GM12801 (cell line): ENCODE results near the gene GLRA3.

Source experiments
- CTCF ChIP-seq: IDR thresholded peaks from one replicate; pipeline ENCODE4 v1.5.1; 2011; ENCODE audit warnings: control low read depth; ENCODE audit not compliant: insufficient read length; ENCODE audit errors: extremely low read depth

GLRA3 gene

DNA sequence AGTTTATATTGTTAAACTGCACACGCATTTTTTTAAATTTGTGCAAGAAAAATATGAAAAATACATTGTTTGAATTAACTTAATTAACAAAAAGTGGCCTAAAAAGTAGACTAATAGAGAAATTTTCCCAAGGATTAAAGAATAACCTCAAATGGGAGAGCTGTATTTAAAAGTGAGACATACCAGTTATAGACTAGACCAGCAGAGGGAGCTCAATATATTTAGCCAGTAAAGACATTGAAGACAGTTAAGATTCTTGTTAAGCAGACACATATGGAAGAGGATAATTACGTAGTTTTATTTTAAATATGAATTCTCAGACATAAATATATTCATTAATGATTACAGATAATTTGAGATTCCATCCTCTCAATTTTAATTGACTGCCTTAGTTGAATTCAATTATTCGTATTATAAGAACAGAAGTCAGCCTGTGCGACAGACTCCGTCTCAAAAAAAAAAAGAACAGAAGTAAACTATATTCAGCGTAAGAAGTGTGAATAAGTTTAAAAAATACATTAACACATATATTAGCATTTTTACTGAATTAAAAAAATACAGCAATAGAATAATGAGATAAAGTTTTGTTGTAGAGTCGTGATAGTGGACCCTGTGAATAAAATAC, 64.8 kb downstream of the GLRA3 start:
- peak; percentile 36 for TF ChIP-seq CTCF

GRCh38 chr4:174763454-174764104, 65.5 kb downstream of the GLRA3 start:
- TF ChIP-seq CTCF = no peak

DNA sequence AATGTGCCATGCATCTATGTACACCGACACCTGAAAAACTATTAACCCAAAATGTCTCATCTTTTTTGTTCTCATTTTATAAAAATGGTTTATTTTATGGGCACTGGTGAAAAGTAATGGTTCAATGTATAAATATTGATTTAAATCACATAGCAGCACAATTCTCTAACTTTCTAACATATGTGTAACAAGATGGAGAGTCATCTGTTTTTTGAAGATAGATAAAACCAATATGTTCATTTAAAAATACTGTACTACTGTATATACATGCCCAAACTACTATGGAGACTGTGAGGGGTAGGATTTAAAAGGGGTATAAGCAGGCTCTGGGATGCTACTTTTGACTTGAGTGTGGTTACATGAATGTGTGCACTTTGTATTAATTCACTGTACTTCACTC, 67.6 kb downstream of the GLRA3 start:
- TF ChIP-seq CTCF = no peak

- TF ChIP-seq CTCF = no peak
These were observed 71.3 kb downstream of the GLRA3 start for GRCh38 chr4:174757736-174758135.

DNA sequence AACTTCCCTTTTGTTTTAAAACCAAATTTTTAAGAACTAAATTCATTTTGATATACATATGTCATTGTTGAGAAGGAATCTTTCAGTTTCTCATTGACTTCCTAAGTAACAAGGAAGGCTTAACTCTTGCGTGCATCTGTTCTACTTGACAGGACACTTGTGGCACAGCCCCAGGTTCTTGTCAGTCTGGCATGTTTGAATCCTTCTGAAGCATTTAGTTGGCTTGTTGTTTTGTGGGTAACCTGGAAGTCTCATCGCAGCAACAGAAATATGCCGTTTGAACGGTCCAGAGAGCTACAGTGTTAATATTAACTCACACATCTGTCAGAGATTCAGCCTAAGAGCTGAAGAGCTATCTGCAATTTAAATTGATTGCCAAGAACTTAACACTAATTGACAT, 76.0 kb downstream of the GLRA3 start:
- no peak for TF ChIP-seq CTCF

- TF ChIP-seq CTCF = no peak
These were observed 77.0 kb downstream of the GLRA3 start for GRCh38 chr4:174752026-174752425.

DNA sequence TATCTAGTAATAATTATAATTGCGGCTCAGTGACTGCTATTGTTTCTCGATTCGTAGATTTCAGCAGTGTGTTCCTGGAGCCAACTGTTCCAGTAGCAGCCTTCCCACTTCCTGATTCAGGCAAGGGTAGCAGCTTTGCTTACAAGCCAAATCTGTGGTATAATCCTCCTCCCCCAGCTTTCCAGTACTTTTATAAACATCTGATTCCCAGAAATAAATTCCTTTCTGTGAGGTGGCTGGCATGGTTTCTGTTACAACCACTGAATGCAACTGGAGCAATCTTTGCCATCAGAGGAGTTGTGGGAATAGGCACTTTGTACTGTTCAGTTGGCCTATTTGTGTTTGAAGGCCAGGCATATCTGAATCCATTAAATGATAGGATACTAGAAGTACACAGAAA, 80.0 kb downstream of the GLRA3 start:
- no peak for TF ChIP-seq CTCF

DNA sequence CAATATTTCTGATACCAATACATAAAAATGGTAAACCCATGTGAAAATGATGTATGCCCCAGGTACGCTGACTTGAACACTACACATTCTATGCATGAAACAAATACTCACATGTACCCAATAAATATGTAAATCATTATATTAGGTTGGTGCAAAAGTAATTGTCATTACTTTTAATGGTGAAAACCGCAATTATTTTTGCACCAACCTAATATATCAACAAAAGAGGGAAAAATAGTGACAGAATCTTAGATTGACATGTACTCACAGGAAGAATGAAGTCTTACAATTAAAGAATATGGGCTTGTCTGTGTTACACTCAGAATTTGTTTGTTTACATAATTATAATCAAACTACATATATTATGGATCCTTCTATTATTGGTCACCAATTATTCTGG, 82.3 kb downstream of the GLRA3 start:
- TF ChIP-seq CTCF = no peak
